ENCODE measurements around the gene IP6K3. TPM values are rescaled to one million over a fixed set of nuclear protein-coding genes. Genes with fewer than 3 reads are reported as not detected.

IP6K3 gene
- total RNA-seq, 1 donor from 2014 or later: not detected

DNA sequence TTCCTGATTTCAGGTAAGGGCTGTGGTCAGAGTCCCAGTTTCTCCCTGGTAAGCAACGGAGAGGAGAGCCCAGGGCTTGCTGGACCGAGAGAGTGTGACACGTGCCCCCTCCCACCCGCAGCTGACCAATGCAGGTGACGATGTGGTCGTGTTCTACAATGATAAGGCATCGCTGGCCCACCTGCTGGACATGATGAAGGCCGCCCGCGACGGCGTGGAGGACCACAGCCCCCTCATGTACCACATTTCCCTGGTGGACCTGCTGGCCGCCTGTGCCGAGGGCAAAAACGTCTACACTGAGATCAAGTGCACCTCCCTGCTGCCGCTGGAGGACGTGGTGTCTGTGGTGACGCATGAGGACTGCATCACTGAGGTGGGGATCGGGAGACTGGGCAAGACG lies 66.9 kb downstream of the IP6K3 start:
- DNase-seq (ENCODE audit: extremely low read depth, low read depth, low spot score): no peak

DNA sequence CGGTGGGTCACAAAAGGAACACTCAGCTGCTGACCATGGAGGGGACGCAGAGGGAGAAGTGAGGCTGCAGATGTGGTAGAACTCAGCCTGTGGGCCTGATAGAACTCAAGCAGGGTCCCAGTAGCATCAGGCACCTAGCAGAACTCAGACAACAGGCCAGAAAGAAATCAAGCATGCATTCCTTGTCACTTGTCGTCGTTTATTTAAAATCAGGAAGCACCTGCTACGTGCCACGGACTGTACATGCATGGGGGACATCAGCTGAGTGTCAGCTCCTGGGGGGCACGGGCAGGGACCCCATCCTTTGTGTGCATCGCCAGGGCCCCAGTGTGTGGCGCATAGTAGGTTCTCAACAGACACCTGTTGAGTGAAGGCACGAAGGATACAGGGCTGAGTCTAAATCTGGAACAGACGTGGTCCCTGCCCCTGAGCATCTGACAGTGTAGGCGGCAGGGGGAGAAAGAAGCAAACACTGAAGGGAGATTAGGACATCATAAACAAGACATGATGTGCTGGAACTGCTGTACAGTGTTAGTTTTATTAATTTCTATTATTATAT lies 67.7 kb downstream of the IP6K3 start:
- no peak for DNase-seq (ENCODE audit: extremely low read depth, low read depth, low spot score)

DNA sequence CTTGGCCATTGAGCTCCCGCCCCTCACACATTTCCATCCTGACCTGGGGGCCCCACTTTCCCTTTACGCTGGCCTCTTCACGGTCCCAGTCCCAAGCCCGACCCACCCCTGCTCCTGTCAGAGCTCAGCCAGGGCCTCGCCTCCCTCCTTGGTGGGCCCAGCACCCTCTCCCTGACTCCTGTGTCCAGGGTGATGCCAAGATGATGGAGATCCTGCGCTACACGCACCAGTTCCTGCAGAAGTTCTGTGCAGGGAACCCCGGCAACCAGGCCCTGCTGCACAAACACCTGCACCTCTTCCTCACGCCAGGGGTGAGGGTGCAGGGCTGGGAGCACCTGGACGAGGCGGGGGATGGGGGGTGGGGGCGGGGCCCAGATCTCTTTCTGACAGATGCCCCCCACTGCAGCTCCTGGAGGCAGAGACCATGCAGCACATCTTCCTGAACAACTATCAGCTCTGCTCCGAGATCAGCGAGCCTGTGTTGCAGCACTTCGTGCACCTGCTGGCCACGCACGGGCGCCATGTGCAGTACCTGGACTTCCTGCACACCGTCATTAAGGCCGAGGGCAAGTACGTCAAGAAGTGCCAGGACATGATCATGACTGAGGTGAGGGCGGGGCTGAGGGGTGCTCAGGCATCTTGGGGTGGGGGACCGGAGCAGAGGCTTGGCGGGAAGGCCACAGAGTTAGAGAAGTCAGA lies 68.3 kb downstream of the IP6K3 start:
- DNase-seq (ENCODE audit: extremely low read depth, low read depth, low spot score): no peak

GRCh38 chr6:33677689-33678088 lies 69.0 kb downstream of the IP6K3 start:
- DNase-seq (ENCODE audit: extremely low read depth, low read depth, low spot score): no peak

DNA sequence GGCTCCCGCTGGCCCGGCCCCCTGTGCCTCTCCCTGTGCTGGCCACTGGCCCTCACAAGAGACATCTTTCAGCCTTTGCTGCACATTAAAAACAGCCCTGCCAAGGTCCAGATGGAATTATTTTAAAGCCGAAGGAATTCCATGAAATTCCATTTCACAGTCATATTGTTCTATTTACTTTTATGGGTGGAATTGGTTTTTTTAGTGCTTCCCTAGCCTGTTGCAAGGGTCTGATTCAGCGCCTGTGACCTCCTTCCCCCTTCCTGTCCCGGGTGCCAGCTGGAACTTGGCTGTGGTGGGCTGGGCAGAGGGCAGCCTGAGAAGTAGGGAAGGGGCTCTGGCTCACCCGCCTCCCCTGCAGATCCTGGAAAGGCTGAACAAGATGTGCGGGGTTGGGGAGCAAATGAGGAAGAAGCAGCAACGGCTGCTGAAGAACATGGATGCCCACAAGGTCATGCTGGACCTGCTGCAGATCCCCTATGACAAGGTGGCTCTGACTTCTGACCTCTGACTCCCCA lies 69.5 kb downstream of the IP6K3 start:
- no peak for DNase-seq (ENCODE audit: extremely low read depth, low read depth, low spot score)

DNA sequence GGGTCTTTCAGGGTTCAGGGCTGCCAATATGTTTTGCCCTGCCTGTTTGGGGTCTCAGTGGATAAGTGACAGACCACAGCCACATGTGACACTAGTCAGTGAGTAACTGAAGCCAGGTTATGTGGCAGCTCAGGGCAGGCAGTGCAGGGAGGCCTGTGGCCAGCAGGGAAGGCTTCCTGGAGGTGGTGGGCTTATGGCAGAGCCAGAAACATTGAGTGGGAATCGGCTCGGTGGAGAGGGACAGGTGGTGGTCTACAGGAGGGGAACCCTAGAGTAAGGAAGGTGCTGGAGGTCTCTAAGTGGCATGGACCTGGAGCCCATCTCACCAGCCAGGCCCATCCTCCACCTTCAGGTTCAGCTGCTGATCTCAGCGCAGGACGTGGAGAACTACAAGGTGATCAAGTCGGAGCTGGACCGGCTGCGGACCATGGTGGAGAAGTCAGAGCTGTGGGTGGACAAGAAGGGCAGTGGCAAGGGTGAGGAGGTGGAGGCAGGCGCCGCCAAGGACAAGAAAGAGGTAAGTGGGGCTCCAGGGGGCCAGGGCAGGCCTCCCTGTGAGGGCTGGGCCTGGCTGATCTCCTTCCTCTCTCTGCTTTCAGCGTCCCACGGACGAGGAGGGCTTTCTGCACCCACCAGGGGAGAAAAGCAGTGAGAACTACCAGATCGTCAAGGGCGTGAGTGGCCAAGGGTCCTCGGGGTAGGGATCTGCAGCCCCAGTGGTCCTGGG lies 70.1 kb downstream of the IP6K3 start:
- no peak for DNase-seq (ENCODE audit: extremely low read depth, low read depth, low spot score)

- no peak for DNase-seq (ENCODE audit: extremely low read depth, low read depth, low spot score)
These were observed 70.7 kb downstream of the IP6K3 start for GRCh38 chr6:33675968-33676367.

DNA sequence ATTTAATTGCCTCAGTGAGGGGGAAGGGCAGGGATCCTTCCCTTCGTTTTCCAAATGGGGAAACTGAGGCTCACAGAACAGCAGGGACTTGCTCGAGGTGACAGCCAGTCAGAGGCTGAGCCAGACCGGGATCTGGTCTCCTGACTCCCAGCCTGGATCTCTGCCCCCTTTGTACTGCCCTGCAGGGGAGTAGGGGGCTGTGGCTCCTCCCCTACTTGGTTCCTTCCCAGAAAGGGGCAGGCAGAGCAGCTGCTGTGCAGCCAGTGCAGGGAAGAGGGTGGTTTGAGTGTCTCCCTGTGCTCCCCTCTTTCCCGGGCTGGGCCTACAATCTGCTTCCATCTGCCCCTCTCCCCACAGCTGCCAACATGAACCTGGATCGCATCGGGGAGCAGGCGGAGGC lies 72.9 kb downstream of the IP6K3 start:
- no peak for DNase-seq (ENCODE audit: extremely low read depth, low read depth, low spot score)

DNA sequence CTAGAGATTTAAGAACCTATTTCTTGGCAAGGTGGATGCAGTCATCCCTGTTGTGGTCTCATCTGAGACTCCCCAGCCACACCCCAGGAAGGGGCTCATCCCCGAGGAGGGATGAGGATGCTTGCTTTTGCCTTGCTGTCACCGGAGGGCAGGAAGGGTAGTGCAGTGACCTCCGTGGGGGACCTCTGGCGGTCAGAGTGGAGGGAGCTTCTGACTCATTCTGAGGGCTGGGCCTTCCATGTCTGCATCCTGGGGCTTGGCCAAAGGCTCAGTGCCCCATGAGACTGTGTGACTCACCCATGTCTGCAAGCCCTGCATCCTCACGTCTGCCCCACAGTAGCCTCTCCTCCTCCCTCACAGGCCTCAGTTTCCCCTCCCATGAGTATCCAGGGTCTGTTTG lies 73.9 kb downstream of the IP6K3 start:
- DNase-seq (ENCODE audit: extremely low read depth, low read depth, low spot score): no peak

GRCh38 chr6:33671744-33672072 lies 75.0 kb downstream of the IP6K3 start:
- no peak for DNase-seq (ENCODE audit: extremely low read depth, low read depth, low spot score)

Other genes starting within 250 kb of the IP6K3 start
- 24.0 and 33.1 TPM in 2 replicates for gene BAK1, start 166.6 kb downstream of the IP6K3 start, total RNA-seq
- 66.6 and 79.7 TPM in 2 replicates for gene ITPR3, start 125.6 kb downstream of the IP6K3 start, total RNA-seq
- 24.6 and 27.0 TPM in 2 replicates for gene UQCC2, start 35.2 kb downstream of the IP6K3 start, total RNA-seq
- 40.4 and 69.3 TPM in 2 replicates for gene LEMD2, start 42.2 kb upstream of the IP6K3 start, total RNA-seq
- gene MLN, start 57.1 kb upstream of the IP6K3 start, total RNA-seq: not detected in 2 replicates